Endothelial cell of umbilical vein (primary cell): ENCODE results near the gene ACTL7A. TPM values are rescaled to one million over a fixed set of nuclear protein-coding genes. Genes with fewer than 3 reads are reported as not detected.
A peak's percentile ranks its signal among the peaks of the same experiment; 100 is the strongest.

Source experiments
- BruUV-seq: library from RNA; stranded (reverse); fragments of 400-500 nt; replicated peaks from 2 replicates; lab custom pipeline; 2021; lab: Mats Ljungman, UMichigan
- CTCF ChIA-PET: fragments of 300-600, 350-600 bp; sonication (Branson Sonifier 250); formaldehyde crosslinking; loops from one replicate; lab custom pipeline; 2021; ENCODE audit warnings: antibody characterized with exemption, inconsistent platforms; lab: Charles Lee
- POLR2A ChIA-PET: fragments of 300-600, 350-600 bp; sonication (Branson Sonifier 250); formaldehyde crosslinking; loops from one replicate; lab custom pipeline; 2021; ENCODE audit warnings: antibody characterized with exemption, inconsistent platforms; lab: Charles Lee
- DNase-seq: peaks from one replicate; pipeline ENCODE4 v3.0.0-alpha.2; 2011; ENCODE audit warnings: low read depth, low spot score
- FAIRE-seq: peaks from 2 replicates; lab custom pipeline; 2011; peaks lifted over from hg19 to GRCh38; lab: Jason Lieb, UNC
- H2AFZ ChIP-seq: 2 replicates; pipeline ENCODE4 v1.6.0; 2012; ENCODE audit warnings: low read depth, low read length, control low read depth, inconsistent platforms
- H3K27ac ChIP-seq: 2 replicates; pipeline ENCODE4 v1.5.1; 2011; ENCODE audit warnings: low read depth, mild to moderate bottlenecking, control low read depth, low read length, moderate library complexity; ENCODE audit not compliant: insufficient read depth
- H3K27me3 ChIP-seq, 2 experiments: 2 replicates each; pipeline versions ENCODE4 v1.6.0 to v1.6.1; 2011; ENCODE audit warnings: low read length in 2 of 2, mixed read lengths in 1 of 2; ENCODE audit not compliant: control insufficient read depth in 2 of 2, insufficient read depth in 2 of 2
- H3K36me3 ChIP-seq, 2 experiments: 2 replicates in 1 of 2; 3 replicates in 1 of 2; pipeline ENCODE4 v1.5.1; 2011; ENCODE audit warnings: low read length in 2 of 2, mild to moderate bottlenecking in 1 of 2, moderate library complexity in 1 of 2; ENCODE audit not compliant: control insufficient read depth in 2 of 2, insufficient read depth in 2 of 2; ENCODE audit errors: extremely low read depth in 1 of 2
- H3K4me1 ChIP-seq: 3 replicates; pipeline ENCODE4 v1.5.1; 2011; ENCODE audit warnings: mild to moderate bottlenecking, low read length; ENCODE audit not compliant: control insufficient read depth, insufficient read depth; ENCODE audit errors: extremely low read depth
- H3K4me2 ChIP-seq: 2 replicates; pipeline ENCODE4 v1.6.1; 2011; ENCODE audit warnings: low read length, control low read depth, mixed read lengths; ENCODE audit not compliant: insufficient read depth
- H3K4me3 ChIP-seq, 3 experiments: fragments of 200-600 bp in 1 of 3; sonication (generic), shearing (Covaris generic) in 1 of 3; replicated peaks in 1 of 3; 2 replicates each; pipeline ENCODE4 v1.5.1; 2011 to 2016; ENCODE audit warnings: control low read depth in 3 of 3, low read length in 3 of 3, mild to moderate bottlenecking in 2 of 3, inconsistent platforms in 1 of 3, low read depth in 1 of 3, moderate library complexity in 1 of 3; ENCODE audit not compliant: insufficient read depth in 1 of 3
- H3K79me2 ChIP-seq: 2 replicates; pipeline ENCODE4 v1.6.0; 2012; ENCODE audit warnings: low read length, inconsistent platforms; ENCODE audit not compliant: control insufficient read depth, insufficient read depth
- H3K9ac ChIP-seq: replicated peaks from 2 replicates; pipeline ENCODE3; 2011; ENCODE audit warnings: low read length, control low read depth; ENCODE audit not compliant: insufficient read depth; ENCODE audit errors: extremely low read depth
- H3K9me1 ChIP-seq: replicated peaks from 3 replicates; pipeline ENCODE4 v1.6.0; 2011; ENCODE audit warnings: mild to moderate bottlenecking, low read length; ENCODE audit not compliant: control insufficient read depth, insufficient read depth; ENCODE audit errors: extremely low read depth
- H3K9me3 ChIP-seq: replicated peaks from 2 replicates; pipeline ENCODE4 v1.5.1; 2012; ENCODE audit warnings: low read length, inconsistent platforms; ENCODE audit not compliant: control insufficient read depth, insufficient read depth
- H4K20me1 ChIP-seq: replicated peaks from 2 replicates; pipeline ENCODE3; 2011; ENCODE audit warnings: mild to moderate bottlenecking, low read length; ENCODE audit not compliant: control insufficient read depth, insufficient read depth; ENCODE audit errors: extremely low read depth
- CTCF ChIP-seq, 2 donors: IDR thresholded peaks; 1 replicate in 1 of 2; 2 replicates in 1 of 2; pipeline ENCODE4 v1.5.1; 2011; ENCODE audit warnings: low read length in 2 of 2, mild to moderate bottlenecking in 2 of 2, moderate library complexity in 2 of 2, control low read depth in 1 of 2, inconsistent platforms in 1 of 2, low read depth in 1 of 2; ENCODE audit not compliant: insufficient read depth in 1 of 2; ENCODE audit errors: extremely low read depth in 1 of 2
- EZH2 ChIP-seq: IDR thresholded peaks from 2 replicates; pipeline ENCODE4 v1.6.1; 2012; ENCODE audit warnings: borderline replicate concordance, low read depth, mild to moderate bottlenecking, moderate library complexity, low read length, inconsistent platforms; ENCODE audit not compliant: severe bottlenecking
- FOS ChIP-seq: IDR thresholded peaks from 2 replicates; pipeline ENCODE4 v1.6.1; 2011; ENCODE audit warnings: mild to moderate bottlenecking, low read length, moderate library complexity, borderline replicate concordance; ENCODE audit not compliant: insufficient read depth
- GATA2 ChIP-seq: IDR thresholded peaks from 2 replicates; pipeline ENCODE4 v1.7.0; 2011; ENCODE audit warnings: low read depth, mild to moderate bottlenecking, moderate library complexity, mixed read lengths, low read length; ENCODE audit not compliant: insufficient read length, insufficient read depth
- JUN ChIP-seq: IDR thresholded peaks from 2 replicates; pipeline ENCODE4 v1.6.1; 2011; ENCODE audit warnings: borderline replicate concordance, low read depth; ENCODE audit not compliant: insufficient read length, insufficient read depth
- MAX ChIP-seq: IDR thresholded peaks from 2 replicates; pipeline ENCODE4 v1.6.1; 2011; ENCODE audit not compliant: insufficient read depth, insufficient read length
- MYC ChIP-seq: IDR thresholded peaks from one replicate; pipeline ENCODE4 v1.6.1; 2011; ENCODE audit warnings: mild to moderate bottlenecking, low read depth, low read length
- POLR2A ChIP-seq: IDR thresholded peaks from 2 replicates; pipeline ENCODE4 v1.6.1; 2012; ENCODE audit warnings: low read depth, mild to moderate bottlenecking, control low read depth, low read length
- POLR2AphosphoS5 ChIP-seq: IDR thresholded peaks from 2 replicates; pipeline ENCODE4 v1.6.1; 2012; ENCODE audit warnings: low read depth, mild to moderate bottlenecking, control low read depth, low read length, moderate library complexity; ENCODE audit not compliant: insufficient read depth
- dilution Hi-C: fragments of 300-500 bp; cut with MboI; formaldehyde crosslinking; loops from one replicate; pipeline ENCODE4 v1.15.0; 2019; ENCODE audit warnings: low sequenced_read_pairs; ENCODE audit not compliant: extremely low pct_ligation_motif_present
- intact Hi-C: fragments of 100-400 bp; cut with micrococcal nuclease; formaldehyde crosslinking; loops from one replicate; pipeline ENCODE4 v1.10.0; 2022
- polyA plus RNA-seq, 4 experiments: library from polyadenylated mRNA; depleted of rRNA in 3 of 4; stranded (reverse) in 3 of 4; unstranded in 1 of 4; fragments of >200 nt; gene quantifications; 2 replicates each; pipeline versions ENCODE4 v1.2.1 to v1.2.3, GENCODE V29; 2011 to 2012; ENCODE audit warnings: missing spikeins in 1 of 4
- total RNA-seq: library from RNA; stranded (reverse); gene quantifications from 2 replicates; pipeline ENCODE4 v1.2.3, GENCODE V29; 2021

ACTL7A gene
- total and polyA plus RNA-seq, 2 donors (not counting 3 experiments of a cell fraction or from before 2014, with no cell fraction given) = not detected

GRCh38 chr9:108832179-108832500 is 29.9 kb upstream of the ACTL7A start:
- TF ChIP-seq POLR2A (no peak), MAX (no peak), POLR2AphosphoS5 (no peak), MYC (no peak), EZH2 (no peak), GATA2 (no peak)
- CTCF ChIA-PET = no interaction called here

GRCh38 chr9:108834959-108835665 is 27.0 kb upstream of the ACTL7A start:
- no peak for FAIRE-seq
- POLR2A ChIA-PET = no interaction called here

More at GRCh38 chr9:108832179-108832500, 29.9 kb upstream of the ACTL7A start:
- intact Hi-C loops (no loop called here), dilution Hi-C loops (no loop called here)
- POLR2A ChIA-PET = no interaction called here
- Histone ChIP-seq H3K36me3 (no peaks in the 10 kb centered on the region), H3K27me3 (peaks cover 2% of the 10 kb centered on the region in 2 experiments), H3K27ac (no peak overlapping the region), H3K9me3 (no peaks in the 10 kb centered on the region), H3K4me3 (no peak overlapping the region), H3K4me1 (no peaks in the 10 kb centered on the region), H4K20me1 (no peaks in the 10 kb centered on the region), H3K9me1 (no peaks in the 10 kb centered on the region), H3K4me2 (no peak overlapping the region), H3K9ac (no peak overlapping the region), H2AFZ (no peak overlapping the region), H3K79me2 (no peaks in the 10 kb centered on the region)
- FAIRE-seq = no peak
- DNase-seq = no peak
- no TSS peak for BruUV-seq

More at GRCh38 chr9:108834959-108835665, 27.0 kb upstream of the ACTL7A start:
- H2AFZ ChIP-seq = no peak overlapping the region
- dilution Hi-C loops (no loop called here), intact Hi-C loops (no loop called here)
- H3K4me1 ChIP-seq = peaks cover 8% of the 10 kb centered on the region
- no peak overlapping the region for H3K4me2 ChIP-seq
- H3K4me3 ChIP-seq = no peak overlapping the region
- no peak overlapping the region for H3K9ac ChIP-seq
- no peak overlapping the region for H3K27ac ChIP-seq
- no peaks in the 10 kb centered on the region for H3K9me3 ChIP-seq
- H3K79me2 ChIP-seq = no peaks in the 10 kb centered on the region
- no peaks in the 10 kb centered on the region for H4K20me1 ChIP-seq
- no peaks in the 10 kb centered on the region for H3K36me3 ChIP-seq
- no peaks in the 10 kb centered on the region for H3K9me1 ChIP-seq
- DNase-seq = peak; percentile 17
- CTCF ChIA-PET = interaction anchor here (1.0 to 1.1 kb wide), 2 partner anchors 32 to 1410 kb away, joined by 3 read pairs; no protein-coding TSS in a partner anchor
- TF ChIP-seq MAX = no peak
- no peak for TF ChIP-seq CTCF (IDR thresholded peaks at IDR 0.05; ENCODE audit: extremely low read depth in 1 of 2, insufficient read depth in 1 of 2, low read depth in 1 of 2, low read length in 2 of 2)
- no peak for TF ChIP-seq EZH2
- TF ChIP-seq FOS = no peak
- no peak for TF ChIP-seq MYC
- TF ChIP-seq JUN = no peak
- no peak for TF ChIP-seq GATA2
- no peak for TF ChIP-seq POLR2A
- no peak for TF ChIP-seq POLR2AphosphoS5
- no TSS peak for BruUV-seq
- H3K27me3 ChIP-seq = peaks cover 2% of the 10 kb centered on the region in 2 experiments
